GM21528 (cell line): Measurements from ENCODE around the gene MAPK14.
A peak's percentile ranks its signal among the peaks of the same experiment; 100 is the strongest.
"Not testable (repeated sequence)": the region's sequence is repeated elsewhere in the genome, so short reads cannot be mapped to it uniquely, and the experiment has no call there.

Experiments
- ATAC-seq: cut with Tn5 transposase; IDR thresholded peaks from one replicate; pipeline ENCODE4 v1.9.1; 2021; ENCODE audit warnings: mild to moderate bottlenecking, moderate library complexity; ENCODE audit not compliant: unreplicated experiment, low FRiP score

MAPK14 gene

DNA sequence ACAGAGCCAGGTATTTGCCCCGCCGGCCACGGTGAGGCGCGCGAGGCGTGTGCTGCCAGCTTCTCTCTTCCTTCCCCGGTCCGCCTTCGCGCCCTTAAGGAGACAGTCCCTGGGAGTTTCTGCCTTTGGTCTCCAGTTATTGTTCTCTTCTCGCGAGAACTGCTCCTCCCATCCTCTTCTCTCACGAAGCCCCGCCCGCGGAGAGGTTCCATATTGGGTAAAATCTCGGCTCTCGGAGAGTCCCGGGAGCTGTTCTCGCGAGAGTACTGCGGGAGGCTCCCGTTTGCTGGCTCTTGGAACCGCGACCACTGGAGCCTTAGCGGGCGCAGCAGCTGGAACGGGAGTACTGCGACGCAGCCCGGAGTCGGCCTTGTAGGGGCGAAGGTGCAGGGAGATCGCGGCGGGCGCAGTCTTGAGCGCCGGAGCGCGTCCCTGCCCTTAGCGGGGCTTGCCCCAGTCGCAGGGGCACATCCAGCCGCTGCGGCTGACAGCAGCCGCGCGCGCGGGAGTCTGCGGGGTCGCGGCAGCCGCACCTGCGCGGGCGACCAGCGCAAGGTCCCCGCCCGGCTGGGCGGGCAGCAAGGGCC lies at the start of gene MAPK14:
Gene MAPK14, plus strand, starts transcription at position 308 of the 587 bp plus-strand sequence. CDS start 350 bp downstream, outside the sequence.
- peak; percentile 86 for ATAC-seq

DNA sequence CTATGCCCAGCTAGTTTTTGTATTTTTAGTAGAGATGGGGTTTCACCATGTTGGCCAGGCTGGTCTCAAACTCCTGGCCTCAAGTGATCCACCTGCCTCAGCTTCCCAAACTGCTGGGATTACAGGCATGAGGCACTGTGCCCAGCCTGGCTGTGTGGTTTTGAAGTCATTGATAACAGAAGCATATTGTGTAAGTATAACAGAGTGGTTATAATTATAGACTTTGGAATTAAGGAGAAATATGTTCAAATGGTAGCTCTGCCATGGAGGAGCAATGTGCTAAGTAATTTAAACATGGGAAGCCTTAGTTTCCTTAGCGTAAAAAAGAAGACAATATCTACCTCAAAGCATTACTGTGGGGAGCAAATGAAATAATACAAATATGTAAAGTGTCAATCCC lies 47.5 kb upstream of the MAPK14 start:
- not testable (repeated sequence) for ATAC-seq

- ATAC-seq: no peak
Measured at GRCh38 chr6:35980991-35981645, 46.5 kb upstream of the MAPK14 start.

- ATAC-seq: no peak
Measured at GRCh38 chr6:35984701-35985100, 42.9 kb upstream of the MAPK14 start.

GRCh38 chr6:35988047-35988446 lies 39.6 kb upstream of the MAPK14 start:
- ATAC-seq: not testable (repeated sequence)

DNA sequence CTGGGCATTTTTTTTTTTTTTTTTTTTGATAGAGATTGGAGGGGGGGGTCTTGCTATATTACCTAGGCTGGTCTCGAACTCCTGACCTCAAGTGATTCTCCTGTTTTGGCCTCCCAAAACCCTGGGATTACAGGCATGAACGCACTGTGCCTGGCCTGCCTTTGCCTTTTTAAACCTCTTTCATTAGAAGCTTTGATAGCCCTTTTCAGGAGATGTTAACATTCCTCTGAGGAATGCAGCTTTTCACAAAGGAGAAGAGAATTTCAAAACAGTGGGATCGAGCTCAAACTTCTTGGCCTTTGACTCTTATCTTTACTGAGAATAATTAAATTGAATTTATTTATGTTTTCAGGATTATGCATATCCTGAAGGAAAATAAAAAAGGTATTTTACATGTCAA lies 34.5 kb upstream of the MAPK14 start:
- no peak for ATAC-seq

- no peak for ATAC-seq
Measured at GRCh38 chr6:36000451-36000850, 27.2 kb upstream of the MAPK14 start.

- ATAC-seq: no peak
Measured at GRCh38 chr6:36015666-36016065, 11.9 kb upstream of the MAPK14 start.

GRCh38 chr6:36018339-36018738 lies 9.3 kb upstream of the MAPK14 start:
- ATAC-seq: no peak

DNA sequence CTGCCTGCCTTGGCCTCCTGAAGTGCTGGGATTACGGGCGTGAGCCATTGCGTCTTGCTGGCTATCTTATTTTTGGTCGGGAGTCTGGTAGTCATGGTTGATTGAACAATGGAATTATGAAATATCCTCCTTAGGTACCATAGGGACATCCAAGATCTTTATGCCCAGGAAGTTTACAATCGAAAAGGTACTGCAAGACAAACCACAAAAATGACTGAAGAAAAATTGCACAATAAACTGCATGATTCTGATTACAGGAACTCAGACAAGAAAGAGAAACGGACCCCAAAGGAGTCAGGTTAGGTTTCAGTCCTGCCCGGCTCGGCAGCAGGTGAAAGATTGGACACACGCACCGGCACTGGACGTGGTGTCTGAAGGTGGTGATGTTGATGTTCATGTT lies 8.4 kb upstream of the MAPK14 start:
- no peak for ATAC-seq

GRCh38 chr6:36020154-36020553 lies 7.5 kb upstream of the MAPK14 start:
- ATAC-seq: no peak

DNA sequence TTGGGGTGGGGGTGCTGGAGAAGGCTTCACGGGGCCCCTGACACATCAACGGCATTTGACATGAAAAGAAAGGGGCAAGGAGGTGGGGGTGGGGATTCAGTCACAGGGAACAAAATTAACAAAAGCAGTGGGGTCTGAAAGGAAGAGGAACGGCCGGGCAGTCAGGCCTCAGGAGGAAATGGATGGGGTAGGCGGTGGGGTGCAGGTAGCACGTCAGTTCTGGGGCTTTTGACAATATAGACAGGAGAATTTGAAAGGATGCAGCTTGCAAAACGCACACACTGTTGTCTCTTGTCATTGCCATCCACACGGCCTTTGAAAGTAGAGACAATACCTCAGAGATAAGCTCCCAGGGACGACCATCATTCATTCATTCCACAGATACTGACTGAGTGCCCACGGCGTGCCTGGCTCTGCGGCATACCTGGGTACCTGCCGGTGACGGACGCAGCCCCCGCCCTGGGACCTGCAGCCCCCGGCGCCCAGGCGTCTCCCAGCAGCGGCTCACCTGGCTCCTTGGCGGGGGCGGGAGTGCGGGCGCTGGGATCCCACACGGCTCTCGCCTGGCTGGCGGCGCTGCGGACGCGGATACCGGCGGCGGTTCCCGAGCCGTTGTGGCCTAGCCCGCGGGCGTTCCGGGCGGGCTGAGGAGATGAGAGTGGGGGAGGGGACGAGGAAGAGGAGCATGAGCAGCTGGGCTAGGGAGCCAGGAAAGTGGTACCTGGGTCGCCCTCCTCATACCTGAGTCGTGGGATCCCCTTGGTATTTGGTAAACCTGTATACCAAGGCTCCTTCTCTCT lies 3.4 kb upstream of the MAPK14 start, which contains the start of gene SLC26A8:
Gene SLC26A8, minus strand, starts transcription at position 646 of the 800 bp plus-strand sequence. CDS start 4,934 bp downstream, outside the sequence.
- ATAC-seq: no peak

- ATAC-seq: no peak
Measured at GRCh38 chr6:36025260-36025931, 2.2 kb upstream of the MAPK14 start.

DNA sequence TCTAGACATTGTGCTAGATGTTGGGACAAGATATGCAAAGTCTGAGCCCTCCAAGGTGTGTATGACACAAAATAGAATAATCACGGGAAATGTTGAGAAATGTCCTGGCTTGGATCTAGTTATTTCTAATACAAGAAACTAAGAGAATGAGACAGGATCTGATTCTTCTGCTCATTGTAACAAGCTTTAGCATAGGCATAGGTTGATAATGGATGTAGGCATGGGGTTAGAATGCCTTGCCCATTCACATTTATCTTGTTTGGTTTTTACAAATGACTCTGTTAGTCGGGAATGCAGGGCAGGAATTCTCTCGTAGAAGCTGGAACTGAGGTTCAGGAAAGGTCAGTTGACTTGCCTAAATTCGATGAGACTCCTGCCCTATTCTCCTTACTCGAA lies 1.7 kb upstream of the MAPK14 start:
- ATAC-seq: no peak

GRCh38 chr6:36028088-36028876 lies 674 bp downstream of the MAPK14 start:
- ATAC-seq: peak; percentile 31

DNA sequence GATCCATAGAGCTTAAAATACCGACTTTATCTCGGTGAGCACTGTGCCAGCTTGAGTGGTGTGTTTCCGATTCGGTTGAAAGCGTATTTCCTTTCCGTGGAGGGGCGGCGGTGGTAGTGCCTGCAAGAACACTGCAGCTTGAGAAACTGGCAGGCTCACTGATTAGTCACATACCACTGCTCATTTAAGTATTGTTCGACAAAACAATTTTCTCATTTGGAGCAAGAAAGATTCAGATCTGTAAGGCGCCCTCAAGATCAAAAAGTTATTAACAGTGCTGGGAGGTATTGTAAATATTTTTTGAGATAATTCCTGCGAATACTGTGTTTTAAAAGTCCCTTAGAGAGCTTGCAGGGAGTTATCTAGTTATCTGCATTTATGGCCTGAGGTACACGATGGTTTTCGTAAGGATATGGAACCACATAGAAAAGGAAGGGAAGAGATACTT lies 1.3 kb downstream of the MAPK14 start:
- no peak for ATAC-seq

GRCh38 chr6:36029464-36029863 lies 1.9 kb downstream of the MAPK14 start:
- no peak for ATAC-seq

GRCh38 chr6:36032261-36032660 lies 4.7 kb downstream of the MAPK14 start:
- ATAC-seq: no peak

DNA sequence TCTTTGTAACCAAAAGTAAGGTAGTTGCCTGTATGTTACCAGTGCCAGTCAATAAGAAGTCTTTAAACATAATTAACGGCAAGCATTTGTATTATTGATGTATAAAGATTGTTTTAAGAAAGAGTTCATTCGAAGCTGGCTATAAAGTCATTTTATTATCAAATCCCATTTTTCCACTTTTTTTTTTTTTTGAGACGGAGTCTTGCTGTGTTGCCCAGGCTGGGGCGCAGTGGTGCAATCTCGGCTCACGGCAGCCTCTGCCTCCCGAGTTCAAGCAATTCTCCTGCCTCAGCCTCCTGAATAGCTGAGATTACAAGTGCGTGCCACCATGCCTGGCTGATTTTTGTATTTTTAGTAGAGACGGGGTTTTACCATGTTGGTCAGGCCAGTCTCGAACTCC lies 5.5 kb downstream of the MAPK14 start:
- ATAC-seq: not testable (repeated sequence)

- ATAC-seq: no peak
Measured at GRCh38 chr6:36033935-36034334, 6.3 kb downstream of the MAPK14 start.
